Coronary artery (tissue), 2 donors: ENCODE results near the gene REEP3.

Source experiments
- DNase-seq: peaks from one replicate; pipeline ENCODE4 v3.0.0-alpha.2; 2017; ENCODE audit warnings: low spot score
- H3K27ac ChIP-seq, 2 donors: fragments of 200-600 bp; sonication (generic); one replicate each; pipeline ENCODE4 v1.5.1; 2016 to 2019
- H3K4me3 ChIP-seq: fragments of 200-600 bp; sonication (generic); 2 replicates; pipeline ENCODE4 v1.5.1; 2016; ENCODE audit warnings: mild to moderate bottlenecking, moderate library complexity
- TF ChIP-seq, protein P1 (sequence below): fragments of 200-600 bp; sonication (generic); IDR thresholded peaks from one replicate; pipeline ENCODE4 v1.5.1; 2019; ENCODE audit warnings: antibody characterized with exemption

The REEP3 gene

GRCh38 chr10:63547628-63548360, 26.6 kb downstream of the REEP3 start:
- Histone ChIP-seq H3K27ac (no peak overlapping the region), H3K4me3 (no peak overlapping the region)
- no peak for DNase-seq
- TF ChIP-seq, protein P1, sequence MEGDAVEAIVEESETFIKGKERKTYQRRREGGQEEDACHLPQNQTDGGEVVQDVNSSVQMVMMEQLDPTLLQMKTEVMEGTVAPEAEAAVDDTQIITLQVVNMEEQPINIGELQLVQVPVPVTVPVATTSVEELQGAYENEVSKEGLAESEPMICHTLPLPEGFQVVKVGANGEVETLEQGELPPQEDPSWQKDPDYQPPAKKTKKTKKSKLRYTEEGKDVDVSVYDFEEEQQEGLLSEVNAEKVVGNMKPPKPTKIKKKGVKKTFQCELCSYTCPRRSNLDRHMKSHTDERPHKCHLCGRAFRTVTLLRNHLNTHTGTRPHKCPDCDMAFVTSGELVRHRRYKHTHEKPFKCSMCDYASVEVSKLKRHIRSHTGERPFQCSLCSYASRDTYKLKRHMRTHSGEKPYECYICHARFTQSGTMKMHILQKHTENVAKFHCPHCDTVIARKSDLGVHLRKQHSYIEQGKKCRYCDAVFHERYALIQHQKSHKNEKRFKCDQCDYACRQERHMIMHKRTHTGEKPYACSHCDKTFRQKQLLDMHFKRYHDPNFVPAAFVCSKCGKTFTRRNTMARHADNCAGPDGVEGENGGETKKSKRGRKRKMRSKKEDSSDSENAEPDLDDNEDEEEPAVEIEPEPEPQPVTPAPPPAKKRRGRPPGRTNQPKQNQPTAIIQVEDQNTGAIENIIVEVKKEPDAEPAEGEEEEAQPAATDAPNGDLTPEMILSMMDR, result no peak

GRCh38 chr10:63548860-63549259, 27.7 kb downstream of the REEP3 start:
- Histone ChIP-seq H3K27ac (no peak overlapping the region), H3K4me3 (no peak overlapping the region)
- DNase-seq, result no peak
- TF ChIP-seq, protein P1, result no peak

DNA sequence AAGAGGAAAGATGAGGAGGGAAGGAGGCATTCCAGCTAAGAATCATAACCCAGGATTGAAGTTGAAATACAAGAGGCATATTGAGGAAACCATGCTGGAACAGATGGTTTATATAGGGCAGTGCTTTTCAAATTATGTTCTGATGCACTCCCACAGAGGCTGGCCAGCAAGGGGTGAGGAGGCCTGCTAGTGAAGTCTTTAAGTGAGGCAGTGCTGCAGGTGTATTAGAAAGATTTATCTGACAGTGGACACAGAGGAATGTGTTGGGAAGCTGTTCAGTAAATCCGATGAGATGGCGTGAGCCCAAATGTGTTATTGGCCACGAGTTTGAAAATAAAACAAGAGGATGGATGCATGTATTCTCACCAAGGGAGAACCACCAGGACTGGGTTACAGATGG, 28.6 kb downstream of the REEP3 start:
- TF ChIP-seq, protein P1, result no peak
- H3K4me3 ChIP-seq, result no peak overlapping the region
- H3K27ac ChIP-seq, result no peak overlapping the region
- no peak for DNase-seq

DNA sequence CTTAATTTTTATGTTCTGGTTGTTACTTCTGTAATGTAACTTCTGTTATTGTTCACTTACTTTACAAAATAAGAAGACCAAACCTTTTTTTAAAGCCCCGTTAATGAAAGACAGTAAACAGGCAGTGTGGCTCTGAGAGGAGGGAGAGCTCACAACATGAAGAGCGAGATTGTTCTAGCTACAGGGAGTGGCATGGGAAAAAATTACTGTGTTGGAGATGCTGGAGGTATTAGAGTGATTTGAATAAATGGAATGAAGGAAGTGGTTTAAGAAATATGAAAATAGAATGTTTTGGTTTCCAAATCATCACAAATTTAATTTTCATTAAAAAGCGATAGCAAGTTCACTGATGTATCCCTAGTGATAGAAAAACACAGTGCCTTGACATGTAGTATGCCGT, 31.8 kb downstream of the REEP3 start:
- DNase-seq, result no peak
- TF ChIP-seq, protein P1, result no peak
- Histone ChIP-seq H3K27ac (peak overlapping the region in 1 of 2 donors; percentile 20), H3K4me3 (peak overlapping the region; percentile 9)

DNA sequence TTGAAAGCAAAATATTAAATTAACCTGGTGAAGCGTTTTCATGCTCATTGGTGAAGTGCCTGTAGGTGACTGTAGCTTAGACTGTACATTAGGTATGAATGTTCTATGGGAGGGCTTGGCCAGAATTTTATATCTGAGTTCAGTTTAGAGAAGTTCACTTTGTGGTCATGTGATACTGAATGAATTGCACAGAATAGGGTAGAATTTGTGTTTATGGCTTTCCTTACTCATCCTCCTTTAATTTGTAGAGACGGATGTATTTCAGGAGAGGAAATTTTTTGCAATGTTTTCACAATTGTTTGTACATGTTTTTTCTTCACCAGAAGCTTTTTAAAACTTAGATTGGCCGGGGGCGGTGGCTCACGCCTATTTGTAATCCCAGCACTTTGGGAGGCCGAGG, 32.3 kb downstream of the REEP3 start:
- TF ChIP-seq, protein P1, result no peak
- no peak for DNase-seq
- peak overlapping the region in 1 of 2 donors; percentile 20 for H3K27ac ChIP-seq
- H3K4me3 ChIP-seq, result peak overlapping the region; percentile 9

GRCh38 chr10:63554657-63555056, 33.5 kb downstream of the REEP3 start:
- no peak for DNase-seq
- TF ChIP-seq, protein P1, result no peak

GRCh38 chr10:63555330-63555729, 34.1 kb downstream of the REEP3 start:
- TF ChIP-seq, protein P1, result no peak
- H3K27ac ChIP-seq, result no peak overlapping the region

More at GRCh38 chr10:63554657-63555056, 33.5 kb downstream of the REEP3 start:
- H3K4me3 ChIP-seq, result no peak overlapping the region
- H3K27ac ChIP-seq, result peak overlapping the region in 1 of 2 donors; percentile 62

More at GRCh38 chr10:63555330-63555729, 34.1 kb downstream of the REEP3 start:
- H3K4me3 ChIP-seq, result no peak overlapping the region
- DNase-seq, result no peak
